ENCODE results near the gene BLCAP.
"Not testable (repeated sequence)": the region's sequence is repeated elsewhere in the genome, so short reads cannot be mapped to it uniquely, and the experiment has no call there.

BLCAP gene

DNA sequence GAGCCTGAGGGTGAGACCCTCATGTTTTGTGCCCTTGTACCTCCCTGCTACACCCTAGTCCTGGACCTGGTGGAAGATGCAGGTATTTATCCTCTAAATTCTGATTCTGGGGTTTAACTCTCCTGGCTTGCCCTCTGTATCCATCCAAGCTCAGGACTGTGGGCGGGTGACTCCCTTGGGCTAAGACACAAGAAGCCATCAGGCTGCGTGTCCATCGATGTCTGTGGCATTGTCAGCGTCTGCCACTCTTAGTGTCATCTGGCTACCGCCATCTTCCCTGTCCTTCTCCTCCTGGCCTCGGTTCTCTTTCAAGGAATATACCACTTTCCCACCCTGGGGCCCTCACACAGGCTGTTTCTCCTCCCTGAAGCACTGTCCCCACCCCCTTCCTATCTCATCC lies 28.9 kb upstream of the BLCAP start:
- DNase-seq = no peak

DNA sequence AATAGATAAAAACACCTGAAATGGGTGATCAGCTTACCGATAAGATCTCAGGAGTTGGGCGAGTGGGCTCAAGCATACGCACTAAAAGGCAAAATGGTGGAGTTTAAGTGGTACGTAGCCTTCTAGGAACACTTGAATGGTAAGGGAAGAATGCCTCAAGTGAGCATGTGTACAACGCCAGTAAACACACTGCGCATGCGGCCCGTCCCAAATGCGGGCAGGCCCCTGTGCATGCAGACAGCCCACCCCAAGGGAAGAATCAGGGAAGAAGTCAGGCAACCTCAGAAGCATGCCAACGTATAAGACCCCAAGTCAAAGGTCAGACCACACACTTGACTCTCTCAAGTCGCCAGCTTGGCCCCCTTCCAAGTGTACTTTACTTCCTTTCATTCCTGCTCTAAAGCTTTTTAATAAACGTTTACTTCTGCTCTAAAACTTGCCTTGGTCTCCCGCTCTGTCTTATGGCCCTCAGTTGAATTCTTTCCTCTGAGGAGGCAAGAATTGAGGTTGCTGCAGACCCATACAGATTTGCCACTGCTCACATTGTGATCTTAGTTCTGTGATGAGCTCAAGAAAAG lies 27.1 kb upstream of the BLCAP start:
- not testable (repeated sequence) for DNase-seq

DNA sequence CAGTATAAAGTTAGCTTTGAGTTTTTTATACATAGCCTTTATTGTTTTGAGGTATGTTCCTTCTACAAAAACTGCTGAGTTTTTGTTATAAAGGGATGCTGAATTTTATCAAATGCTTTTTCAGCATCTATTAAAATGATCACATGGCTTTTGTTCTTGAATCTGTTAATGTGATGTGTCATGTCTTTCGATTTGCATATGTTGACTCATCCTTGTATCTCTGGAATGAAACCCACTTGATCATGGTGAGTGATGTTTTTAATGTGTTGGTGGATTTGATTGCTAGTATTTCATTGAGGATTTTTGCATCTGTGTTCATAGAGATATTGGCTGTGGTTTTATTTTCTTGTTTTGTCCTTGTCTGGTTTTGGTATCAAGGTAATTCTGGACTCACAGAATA lies 24.7 kb upstream of the BLCAP start:
- DNase-seq = no peak

DNA sequence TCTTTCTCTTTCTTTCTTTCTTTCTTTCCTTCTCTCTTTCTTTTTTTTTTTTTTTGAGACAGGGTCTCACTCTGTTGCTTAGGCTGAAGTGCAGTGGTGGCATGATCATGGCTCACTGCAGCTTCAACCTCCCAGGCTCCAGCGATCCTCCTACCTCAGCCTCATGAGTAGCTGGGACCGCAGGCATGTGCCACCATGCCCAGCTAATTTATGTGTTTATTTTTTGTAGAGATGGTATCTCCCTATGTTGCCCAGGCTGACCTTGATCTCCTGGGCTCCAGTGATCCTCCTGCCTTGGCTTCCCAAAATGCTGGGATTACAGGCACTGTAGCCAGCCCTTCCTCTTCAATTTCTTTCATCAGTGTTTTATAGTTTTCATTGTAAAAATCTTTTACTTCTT lies 24.0 kb upstream of the BLCAP start:
- not testable (repeated sequence) for DNase-seq

DNA sequence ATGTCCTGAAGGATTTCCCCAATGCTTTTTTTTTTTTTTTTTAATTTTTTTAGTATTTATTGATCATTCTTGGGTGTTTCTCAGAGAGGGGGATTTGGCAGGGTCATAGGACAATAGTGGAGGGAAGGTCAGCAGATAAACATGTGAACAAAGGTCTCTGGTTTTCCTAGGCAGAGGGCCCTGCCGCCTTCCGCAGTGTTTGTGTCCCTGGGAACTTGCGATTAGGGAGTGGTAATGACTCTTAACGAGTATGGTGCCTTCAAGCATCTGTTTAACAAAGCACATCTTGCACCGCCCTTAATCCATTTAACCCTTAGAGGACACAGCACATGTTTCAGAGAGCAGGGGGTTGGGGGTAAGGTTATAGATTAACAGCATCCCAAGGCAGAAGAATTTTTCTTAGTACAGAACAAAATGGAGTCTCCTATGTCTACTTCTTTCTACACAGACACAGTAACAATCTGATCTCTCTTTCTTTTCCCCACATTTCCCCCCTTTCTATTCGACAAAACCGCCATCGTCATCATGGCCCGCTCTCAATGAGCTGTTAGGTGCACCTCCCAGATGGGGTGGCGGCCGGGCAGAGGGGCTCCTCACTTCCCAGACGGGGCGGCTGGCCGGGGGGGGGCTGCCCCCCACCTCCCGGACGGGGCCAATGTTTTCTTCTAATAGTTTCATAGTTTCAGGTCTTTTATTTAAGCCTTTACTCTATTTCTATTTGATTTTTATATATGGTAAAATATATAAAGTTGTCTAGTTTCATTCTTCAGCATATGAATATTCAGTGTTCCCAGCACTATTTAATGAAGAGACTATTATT lies 22.6 kb upstream of the BLCAP start:
- not testable (repeated sequence) for DNase-seq

DNA sequence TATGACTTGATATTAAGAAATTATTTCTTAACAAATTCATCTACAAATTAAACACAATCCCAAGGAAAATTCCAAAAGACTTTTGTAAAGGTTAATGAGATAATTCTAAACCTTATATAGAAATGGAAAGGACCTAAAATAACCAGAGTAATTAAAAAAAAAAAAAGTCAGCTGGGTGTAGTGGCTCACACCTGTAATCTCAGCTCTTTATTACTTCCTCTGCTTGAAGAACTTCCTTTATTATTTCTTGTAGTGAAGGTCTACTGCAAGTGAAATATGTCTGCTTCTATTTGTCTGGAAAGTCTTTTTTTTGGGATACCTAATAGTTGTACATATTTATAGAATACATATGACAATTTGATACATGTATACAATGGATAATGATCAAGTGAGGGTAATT lies 20.2 kb upstream of the BLCAP start:
- no peak for DNase-seq

DNA sequence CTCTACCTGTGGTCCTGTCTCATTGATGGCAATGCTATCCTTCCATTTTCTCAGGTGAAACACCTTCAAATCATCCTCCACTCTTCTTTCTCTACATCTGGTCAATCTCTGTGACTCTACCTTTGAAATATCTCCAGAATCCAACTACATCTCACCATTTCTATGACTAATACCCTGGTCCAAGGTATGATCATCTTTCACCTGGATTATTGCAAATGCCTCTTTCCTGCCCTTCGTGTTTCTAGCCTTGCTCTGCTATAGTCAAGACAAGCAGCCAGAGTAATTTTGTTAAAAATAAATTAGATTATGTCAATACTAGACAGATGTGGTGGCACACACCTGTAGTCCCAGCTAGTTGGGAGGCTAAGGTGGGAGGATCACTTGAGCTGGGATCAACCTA lies 17.8 kb upstream of the BLCAP start:
- DNase-seq = no peak

DNA sequence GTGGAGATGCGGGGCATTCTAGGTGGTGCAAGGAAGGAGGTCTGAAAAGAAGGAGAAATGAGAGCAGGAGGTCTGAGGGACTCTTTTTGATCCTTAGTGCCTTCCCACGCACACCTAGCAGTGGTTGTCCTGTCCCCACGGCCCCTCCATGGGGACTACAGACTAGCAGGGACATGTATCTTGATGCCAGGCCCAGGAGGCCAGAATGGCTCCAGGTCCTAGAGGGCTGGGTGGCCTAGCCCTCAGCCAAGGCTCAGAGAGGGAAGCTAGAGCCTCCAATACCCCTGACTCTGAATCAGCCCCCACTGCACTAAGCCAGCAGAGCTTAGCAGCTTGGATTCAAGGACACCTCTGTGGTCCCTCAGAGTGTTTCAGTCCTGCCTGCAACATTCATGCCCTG lies 16.7 kb upstream of the BLCAP start:
- DNase-seq = no peak

DNA sequence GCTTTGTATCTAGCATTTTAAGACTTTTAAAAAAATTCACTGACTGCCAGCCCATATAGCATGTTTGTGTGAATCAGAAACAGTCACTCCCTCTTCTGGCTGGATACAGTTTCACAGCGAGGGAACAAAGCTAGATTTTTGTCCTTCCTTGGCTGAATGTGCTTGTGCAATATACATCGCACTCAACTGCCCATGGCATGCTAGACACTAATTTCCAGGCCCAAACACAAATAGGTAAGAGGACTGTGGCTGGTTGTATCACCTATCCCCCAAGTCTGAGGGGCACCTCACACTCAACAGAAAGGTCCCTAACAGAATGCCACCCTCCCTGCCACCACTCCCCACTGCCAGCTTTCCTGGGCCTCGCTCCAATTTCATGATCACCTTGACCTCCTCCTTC lies 16.2 kb upstream of the BLCAP start:
- DNase-seq = no peak

DNA sequence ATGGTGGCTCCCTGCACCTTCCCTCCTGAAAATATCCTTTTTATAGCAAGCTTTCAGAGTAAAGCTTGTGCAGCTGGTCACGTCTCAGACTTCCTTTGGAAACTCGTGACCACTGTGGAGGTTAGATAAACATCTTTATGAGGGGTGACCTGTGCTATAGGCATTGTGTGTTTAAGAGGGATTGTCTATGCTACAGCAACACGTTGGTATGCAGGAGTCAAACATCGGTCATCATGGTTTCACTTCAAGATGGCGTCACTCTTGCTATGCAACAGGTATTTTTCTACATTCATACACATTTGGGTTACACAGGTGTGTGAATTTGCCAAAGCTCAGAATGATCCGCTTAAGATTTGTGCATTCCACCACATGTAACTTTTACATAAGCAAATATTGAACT lies 14.6 kb upstream of the BLCAP start:
- DNase-seq = no peak

DNA sequence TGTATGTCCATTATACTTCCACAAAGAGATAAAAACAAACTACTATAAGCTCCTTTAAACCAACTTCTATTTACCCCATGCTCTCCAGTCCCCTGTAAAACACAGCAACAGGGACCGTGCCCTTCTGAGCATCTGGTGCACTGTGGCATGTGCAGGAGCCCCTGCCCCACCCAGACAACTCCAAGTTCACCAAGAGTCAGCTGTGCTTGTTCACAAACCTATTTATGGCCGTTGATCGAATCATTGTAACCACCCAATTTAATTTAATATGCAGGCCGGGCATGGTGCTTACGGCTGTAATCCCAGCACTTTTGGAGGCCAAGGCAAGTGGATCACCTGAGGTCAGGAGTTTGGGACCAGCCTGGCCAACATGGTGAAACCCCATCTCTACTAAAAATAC lies 13.7 kb upstream of the BLCAP start:
- no peak for DNase-seq

DNA sequence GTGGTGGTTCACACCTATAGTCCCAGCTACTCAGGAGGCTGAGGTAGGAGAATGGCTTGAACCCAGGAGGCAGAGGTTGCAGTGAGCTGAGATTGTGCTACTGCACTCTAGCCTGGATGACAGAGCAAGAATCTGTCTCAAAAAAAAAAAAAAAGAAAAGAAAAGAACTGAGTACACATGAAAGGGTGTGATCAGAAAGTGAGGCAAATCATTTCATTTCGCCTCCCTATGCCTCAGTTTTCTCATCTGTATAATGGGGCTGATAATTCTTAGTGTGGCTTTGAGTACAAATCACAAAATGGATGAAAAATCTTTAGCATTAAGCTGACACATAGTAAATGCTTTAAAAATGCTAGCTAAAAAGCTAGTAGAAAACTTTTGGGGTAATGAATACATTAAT lies 13.2 kb upstream of the BLCAP start:
- DNase-seq = not testable (repeated sequence)

DNA sequence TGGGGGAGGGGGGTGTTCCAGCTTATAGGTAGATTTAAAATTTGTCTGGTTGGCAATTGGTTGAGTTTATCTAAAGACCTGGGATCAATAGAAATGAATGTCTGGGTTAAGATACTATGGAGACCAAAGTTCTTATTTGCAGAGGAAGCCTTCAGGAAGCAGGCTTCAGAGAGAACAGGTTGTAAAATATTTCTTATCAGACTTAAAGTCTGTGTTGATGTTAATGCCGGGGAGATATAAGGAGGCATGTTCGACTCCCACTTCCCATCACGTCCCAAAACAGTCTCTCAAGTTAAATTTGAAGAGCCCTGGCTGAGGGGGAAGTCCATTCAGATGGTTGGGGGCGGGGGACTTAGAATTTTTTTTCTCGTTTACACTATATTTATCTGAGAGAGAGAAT lies 12.3 kb upstream of the BLCAP start:
- DNase-seq = no peak

DNA sequence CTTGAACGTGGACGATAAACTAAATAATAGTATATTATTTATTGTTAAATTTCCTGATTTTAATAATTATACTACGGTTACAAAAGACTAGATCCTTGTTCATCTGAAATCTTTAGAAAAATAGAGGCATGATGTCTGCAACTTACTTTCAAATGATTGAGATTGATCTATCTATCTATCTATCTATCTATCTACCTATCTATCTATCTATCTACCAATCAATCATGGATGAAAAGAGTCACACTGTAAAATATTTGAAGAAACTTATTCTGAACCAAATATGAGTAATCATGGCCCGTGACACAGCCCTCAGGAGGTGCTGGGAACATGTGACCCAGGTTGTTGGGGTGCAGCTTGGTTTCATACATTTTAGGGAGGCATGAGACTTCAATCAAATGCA lies 11.7 kb upstream of the BLCAP start:
- no peak for DNase-seq

DNA sequence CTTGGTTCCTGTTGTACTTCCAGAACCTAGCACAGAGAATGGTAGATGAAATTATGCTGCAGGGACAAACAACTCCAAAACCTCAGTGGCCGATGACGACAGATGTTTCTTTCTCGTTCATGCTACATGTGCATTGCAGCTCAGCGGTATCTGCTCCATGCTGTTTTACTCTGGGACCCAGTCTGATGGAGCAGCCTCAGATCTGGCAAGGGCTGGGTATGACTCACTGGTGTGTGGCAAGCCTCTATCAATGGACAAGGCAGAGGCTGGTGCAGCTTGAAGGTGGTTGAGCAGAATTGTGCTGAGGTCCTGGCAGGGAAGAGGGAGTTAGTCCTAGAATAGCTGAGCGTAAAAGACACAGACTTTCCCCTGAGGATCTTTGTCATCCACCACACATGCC lies 10.3 kb upstream of the BLCAP start:
- no peak for DNase-seq

DNA sequence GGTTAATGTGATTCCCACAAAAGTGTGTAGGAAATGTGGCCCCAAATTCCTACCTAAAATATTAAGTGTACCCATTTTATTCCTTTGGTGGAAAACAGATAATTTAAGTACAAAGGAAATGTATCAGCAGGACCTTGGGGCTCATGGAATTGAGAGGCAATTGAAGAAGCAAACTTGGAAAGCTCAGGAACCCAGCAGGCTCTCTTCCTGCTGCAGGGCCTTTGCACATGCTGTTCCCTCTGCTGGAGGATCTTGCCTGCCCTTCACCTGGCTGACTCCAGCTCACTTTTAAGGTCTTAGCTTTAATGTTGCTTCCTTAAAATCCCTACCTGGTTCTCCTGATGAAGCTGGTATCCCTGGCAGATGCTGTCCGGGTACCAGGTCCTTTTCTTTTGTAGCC lies 9.8 kb upstream of the BLCAP start:
- no peak for DNase-seq

DNA sequence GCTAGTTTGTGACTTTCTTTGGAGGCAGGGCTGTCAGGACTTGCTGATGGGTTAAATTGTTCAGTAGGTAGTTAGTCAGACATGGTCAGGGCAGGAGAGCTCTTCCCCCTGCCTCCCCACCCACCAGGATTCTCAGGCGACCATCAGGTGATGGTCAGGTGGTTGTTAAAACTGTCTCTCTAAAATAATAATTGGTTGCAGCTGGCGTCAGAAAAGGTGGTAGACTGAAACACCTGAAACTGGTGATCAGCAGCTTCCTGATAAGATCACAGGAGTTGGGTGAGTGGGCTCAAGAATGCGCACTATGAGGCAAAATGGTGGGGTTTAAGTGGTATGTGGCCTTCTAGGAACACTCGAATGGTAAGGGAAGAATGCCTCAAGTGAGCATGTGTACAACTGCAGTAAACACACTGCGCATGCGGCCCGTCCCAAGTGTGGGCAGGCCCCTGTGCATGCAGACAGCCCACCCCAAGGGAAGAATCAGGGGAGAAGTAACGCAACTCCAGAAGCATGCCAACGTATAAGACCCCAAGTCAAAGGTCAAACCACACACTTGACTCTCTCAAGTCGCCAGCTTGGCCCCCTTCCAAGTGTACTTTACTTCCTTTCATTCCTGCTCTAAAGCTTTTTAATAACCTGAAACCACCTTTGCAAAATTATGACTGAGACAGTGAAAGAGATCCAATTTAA lies 7.9 kb upstream of the BLCAP start:
- no peak for DNase-seq

DNA sequence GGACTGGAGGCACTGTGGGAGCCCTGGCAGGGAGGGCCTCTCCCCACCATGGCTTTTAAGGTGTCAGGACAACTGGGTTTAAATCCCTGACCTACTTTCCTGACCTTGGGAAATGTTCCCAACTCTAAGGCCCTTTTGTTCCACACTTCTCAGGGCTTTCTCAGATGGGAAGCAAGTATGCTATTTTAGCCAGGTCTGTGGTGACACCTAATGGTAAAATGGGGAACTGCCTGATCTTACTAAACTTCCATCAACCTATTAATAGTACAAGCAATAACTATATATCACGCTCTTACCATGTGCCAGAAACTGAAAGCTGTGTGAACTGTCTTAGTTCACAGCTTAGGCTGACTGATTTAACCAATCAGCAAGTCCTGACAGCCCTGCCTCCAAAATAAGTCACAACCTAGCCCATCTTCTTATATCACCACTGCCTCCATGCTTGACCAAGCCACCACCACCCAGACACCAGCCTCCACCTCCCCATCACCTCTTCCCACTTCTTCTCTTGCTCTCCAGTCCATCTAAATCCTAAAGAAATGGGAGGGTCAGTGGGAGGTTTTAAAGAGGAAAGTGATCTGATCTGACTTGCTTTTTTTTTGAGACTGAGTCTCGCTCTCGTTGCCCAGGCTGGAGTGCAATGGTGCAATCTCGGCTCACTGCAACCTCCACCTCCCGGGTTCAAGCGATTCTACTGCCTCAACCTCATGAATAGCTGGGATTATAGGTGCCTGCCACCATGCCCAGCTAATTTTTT lies 6.9 kb upstream of the BLCAP start:
- peak; percentile 80 for DNase-seq

DNA sequence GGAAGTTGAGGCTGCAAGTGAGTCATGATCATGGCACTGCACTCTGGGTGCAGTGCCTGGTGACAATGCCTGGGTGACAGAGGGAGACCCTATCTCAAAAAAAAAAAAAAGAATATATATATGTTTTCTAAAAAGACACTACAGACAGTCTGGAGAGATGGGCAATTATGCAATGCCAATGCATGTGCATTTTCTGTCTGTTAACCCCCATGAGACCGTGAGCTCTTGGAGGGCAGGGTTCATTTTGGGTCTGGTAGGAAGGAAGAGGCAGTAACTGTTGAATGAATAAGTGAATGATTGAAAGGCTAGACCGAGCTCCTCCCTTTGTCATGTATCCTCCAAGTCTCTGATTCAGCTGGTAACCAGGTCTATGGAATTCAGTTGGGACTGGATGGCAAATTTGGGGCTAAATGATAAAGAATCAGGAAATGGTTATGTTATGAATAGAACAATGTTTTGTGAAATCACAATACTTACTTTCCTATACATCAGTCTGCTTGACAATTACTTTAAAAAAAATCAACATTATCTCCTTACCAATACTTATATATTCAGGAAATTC lies 5.6 kb upstream of the BLCAP start:
- DNase-seq = no peak

DNA sequence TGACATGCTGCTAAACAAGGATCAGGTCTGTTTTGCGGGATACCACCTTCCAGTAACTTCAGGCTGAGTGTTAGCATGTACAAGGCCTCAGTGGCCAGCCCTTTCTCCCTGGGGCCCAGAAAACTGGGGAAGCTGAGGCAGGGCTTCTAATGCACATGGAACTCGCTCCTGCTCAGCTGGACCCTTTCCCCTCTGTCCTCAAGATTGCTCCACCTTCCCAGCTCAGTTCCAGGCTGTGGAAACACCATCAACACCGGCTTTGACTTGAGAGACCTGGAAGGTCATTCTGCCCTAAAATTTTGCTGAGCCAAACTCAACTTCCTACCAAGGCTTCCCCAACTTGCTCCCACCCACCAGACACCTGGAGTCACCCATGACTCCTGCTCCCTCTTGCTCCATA lies 4.2 kb upstream of the BLCAP start:
- no peak for DNase-seq

DNA sequence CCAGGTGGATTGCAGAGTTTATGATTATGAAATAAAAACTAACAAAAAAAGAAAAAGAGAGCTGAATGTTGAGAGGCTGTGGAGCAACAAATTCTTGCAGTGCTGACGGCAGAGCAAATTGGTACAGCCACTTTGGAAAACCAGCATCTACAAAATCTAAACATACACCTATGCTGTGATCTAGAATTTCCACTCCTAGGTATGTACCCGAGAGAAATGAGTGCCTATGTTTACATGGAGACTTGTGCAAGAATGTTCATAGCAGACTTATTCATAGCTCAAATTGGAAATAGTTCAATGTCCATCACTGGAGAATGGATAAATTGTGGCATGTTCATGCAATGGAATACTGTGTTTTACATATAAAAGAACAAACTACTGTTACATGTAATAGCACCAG lies 3.0 kb upstream of the BLCAP start:
- no peak for DNase-seq

DNA sequence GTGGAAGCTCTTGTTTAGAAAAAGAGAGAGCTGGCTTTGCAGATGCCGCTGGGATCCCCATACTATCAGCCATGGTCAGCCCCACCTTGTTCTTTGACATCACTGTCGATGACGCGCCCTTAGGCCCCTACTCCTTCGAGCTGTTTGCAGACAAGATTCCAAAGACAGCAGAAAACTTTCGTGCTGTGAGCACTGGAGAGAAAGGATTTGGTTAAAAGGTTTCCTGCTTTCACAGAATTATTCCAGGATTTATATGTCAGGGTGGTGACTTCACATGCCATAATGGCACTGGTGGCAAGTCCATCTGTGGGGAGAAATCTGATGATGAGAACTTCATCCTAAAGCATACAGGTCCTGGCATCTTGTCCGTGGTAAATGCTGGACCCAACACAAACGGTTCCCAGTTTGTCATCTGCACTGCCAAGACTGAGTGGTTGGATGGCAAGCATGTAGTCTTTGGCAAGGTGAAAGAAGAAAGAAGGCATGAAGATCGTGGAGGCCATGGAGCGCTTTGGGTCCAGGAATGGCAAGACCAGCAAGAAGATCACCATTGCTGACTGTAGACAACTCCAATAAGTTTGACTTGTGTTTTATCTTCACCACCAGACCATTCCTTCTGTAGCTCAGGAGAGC lies 2.4 kb upstream of the BLCAP start:
- no peak for DNase-seq
